Activated CD4-positive, alpha-beta T cell treated with anti-CD3 and anti-CD28 coated beads, Interleukin-2, amount 50 U/mL, for 4 hours (primary cell): Measurements from ENCODE around the gene CTSW.

ENCODE experiments used
- DNase-seq, 2 experiments: peaks; one replicate each; pipeline ENCODE4 v3.0.0-alpha.2; 2020

The CTSW gene

GRCh38 chr11:65932558-65932919, 52.9 kb downstream of the CTSW start:
- DNase-seq: no peak
